ENCODE data around the gene SUZ12.
"Not testable (repeated sequence)": the region's sequence is repeated elsewhere in the genome, so short reads cannot be mapped to it uniquely, and the experiment has no call there.

SUZ12 gene

DNA sequence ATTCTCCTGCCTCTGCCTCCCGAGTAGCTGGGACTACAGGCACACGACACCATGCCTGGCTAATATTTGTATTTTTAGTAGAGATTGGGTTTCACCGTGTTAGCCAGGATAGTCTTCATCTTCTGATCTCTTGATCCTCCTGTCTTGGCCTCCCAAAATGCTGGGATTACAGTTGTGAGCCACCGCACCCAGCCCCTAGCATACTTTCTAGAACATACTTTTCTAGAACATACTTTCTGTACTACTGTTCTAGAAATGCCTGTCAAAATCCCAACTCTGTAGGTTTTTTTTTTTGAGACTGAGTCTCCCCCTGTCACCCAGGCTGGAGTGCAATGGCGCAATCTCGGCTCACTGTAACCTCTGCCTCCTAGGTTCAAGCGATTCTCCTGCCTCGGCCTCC is 27.3 kb downstream of the SUZ12 start:
- not testable (repeated sequence) for H3F3A ChIP-seq (ENCODE audit: insufficient read depth); H2AFZ ChIP-seq (ENCODE audit: low read depth, low read length, severe bottlenecking); H3K9me3 ChIP-seq (ENCODE audit: insufficient read depth, low read length); H3K36me3 ChIP-seq (ENCODE audit: low read length); H3K9me2 ChIP-seq (replicated peaks; ENCODE audit: insufficient read depth, low read length); H3K27ac ChIP-seq (ENCODE audit: low read depth, low read length); H3K4me3 ChIP-seq (ENCODE audit: insufficient read depth, low read length, poor library complexity, severe bottlenecking); H3K4me2 ChIP-seq (ENCODE audit: low read depth, low read length, poor library complexity, severe bottlenecking); H3K9ac ChIP-seq (ENCODE audit: low read length); H4K20me1 ChIP-seq (ENCODE audit: low read depth, low read length); H3K27me3 ChIP-seq (ENCODE audit: low read length)
- H3K79me2 ChIP-seq (ENCODE audit: insufficient read depth, low read length): peaks cover 26% of the 10 kb centered on the region

DNA sequence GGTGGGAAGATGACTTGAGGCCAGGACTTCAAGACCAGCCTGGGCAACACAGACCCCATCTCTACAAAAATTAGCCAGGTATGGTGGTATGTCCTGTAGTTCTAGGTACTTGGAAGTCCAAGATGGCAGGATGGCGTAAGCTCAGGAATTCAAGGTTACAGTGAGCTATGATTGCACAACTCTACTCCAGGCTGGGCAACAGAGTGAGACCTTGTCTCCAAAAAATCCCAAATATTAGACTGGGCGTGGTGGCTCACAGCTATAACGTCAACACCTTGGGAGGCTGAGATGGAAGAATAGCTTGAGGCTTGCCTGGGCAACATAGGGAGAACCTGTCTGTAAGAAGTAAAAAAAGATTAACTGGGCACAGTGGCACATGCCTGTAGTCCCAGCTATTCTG is 30.8 kb downstream of the SUZ12 start:
- H2AFZ ChIP-seq (ENCODE audit: low read depth, low read length, severe bottlenecking): no peak overlapping the region
- 0 out of 2 replicates have a peak, but pooled peaks cover 2% of the 10 kb centered on the region for H4K20me1 ChIP-seq (ENCODE audit: low read depth, low read length)
- no peaks in the 10 kb centered on the region for H3K9me3 ChIP-seq (ENCODE audit: insufficient read depth, low read length)
- H3K27ac ChIP-seq (ENCODE audit: low read depth, low read length): no peak overlapping the region
- H3K4me2 ChIP-seq (ENCODE audit: low read depth, low read length, poor library complexity, severe bottlenecking): no peak overlapping the region
- peaks cover 8% of the 10 kb centered on the region for H3K79me2 ChIP-seq (ENCODE audit: insufficient read depth, low read length)
- TF ChIP-seq, protein P1, sequence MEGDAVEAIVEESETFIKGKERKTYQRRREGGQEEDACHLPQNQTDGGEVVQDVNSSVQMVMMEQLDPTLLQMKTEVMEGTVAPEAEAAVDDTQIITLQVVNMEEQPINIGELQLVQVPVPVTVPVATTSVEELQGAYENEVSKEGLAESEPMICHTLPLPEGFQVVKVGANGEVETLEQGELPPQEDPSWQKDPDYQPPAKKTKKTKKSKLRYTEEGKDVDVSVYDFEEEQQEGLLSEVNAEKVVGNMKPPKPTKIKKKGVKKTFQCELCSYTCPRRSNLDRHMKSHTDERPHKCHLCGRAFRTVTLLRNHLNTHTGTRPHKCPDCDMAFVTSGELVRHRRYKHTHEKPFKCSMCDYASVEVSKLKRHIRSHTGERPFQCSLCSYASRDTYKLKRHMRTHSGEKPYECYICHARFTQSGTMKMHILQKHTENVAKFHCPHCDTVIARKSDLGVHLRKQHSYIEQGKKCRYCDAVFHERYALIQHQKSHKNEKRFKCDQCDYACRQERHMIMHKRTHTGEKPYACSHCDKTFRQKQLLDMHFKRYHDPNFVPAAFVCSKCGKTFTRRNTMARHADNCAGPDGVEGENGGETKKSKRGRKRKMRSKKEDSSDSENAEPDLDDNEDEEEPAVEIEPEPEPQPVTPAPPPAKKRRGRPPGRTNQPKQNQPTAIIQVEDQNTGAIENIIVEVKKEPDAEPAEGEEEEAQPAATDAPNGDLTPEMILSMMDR (IDR thresholded peaks at IDR 0.05; ENCODE audit: insufficient read depth, low read length, poor library complexity, severe bottlenecking): no peak
- no peak for TF ChIP-seq EZH2phosphoT487 (conservative IDR thresholded peaks at IDR 0.05; ENCODE audit: low read length)
- H3F3A ChIP-seq (ENCODE audit: insufficient read depth): 0 out of 2 replicates have a peak, but pooled peaks cover under 1% of the 10 kb centered on the region
- no peaks in the 10 kb centered on the region for H3K9me2 ChIP-seq (replicated peaks; ENCODE audit: insufficient read depth, low read length)
- no peak overlapping the region for H3K9ac ChIP-seq (ENCODE audit: low read length)
- no peak overlapping the region for H3K4me3 ChIP-seq (ENCODE audit: insufficient read depth, low read length, poor library complexity, severe bottlenecking)
- peaks cover 10% of the 10 kb centered on the region; the same call in 1 of the 2 replicates for H3K36me3 ChIP-seq (ENCODE audit: low read length)
- no peaks in the 10 kb centered on the region for H3K27me3 ChIP-seq (ENCODE audit: low read length)

DNA sequence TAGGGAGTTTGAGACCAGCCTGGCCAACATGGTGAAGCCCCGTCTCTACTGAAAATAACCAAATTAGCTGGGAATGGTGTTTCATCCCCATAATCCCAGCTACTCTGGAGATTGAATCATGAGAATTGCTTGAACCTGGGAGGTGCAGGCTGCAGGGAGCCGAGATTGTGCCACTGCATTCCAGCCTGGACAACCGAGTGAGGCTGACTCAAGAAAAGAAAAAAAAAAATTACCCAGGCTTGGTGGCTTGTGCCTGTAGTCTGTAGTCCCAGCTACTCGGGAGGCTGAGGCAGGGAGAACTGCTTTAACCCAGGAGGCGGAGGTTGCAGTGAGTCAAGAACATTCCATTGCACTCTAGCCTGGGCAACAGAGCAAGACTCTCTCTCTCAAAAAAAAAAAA is 33.6 kb downstream of the SUZ12 start:
- peaks cover 10% of the 10 kb centered on the region; the same call in 1 of the 2 replicates for H3K36me3 ChIP-seq (ENCODE audit: low read length)
- not testable (repeated sequence) for H3K9me3 ChIP-seq (ENCODE audit: insufficient read depth, low read length); H3K4me2 ChIP-seq (ENCODE audit: low read depth, low read length, poor library complexity, severe bottlenecking); H3K27me3 ChIP-seq (ENCODE audit: low read length); H2AFZ ChIP-seq (ENCODE audit: low read depth, low read length, severe bottlenecking); H4K20me1 ChIP-seq (ENCODE audit: low read depth, low read length); H3K27ac ChIP-seq (ENCODE audit: low read depth, low read length); H3K9me2 ChIP-seq (replicated peaks; ENCODE audit: insufficient read depth, low read length); H3K4me3 ChIP-seq (ENCODE audit: insufficient read depth, low read length, poor library complexity, severe bottlenecking); H3K79me2 ChIP-seq (ENCODE audit: insufficient read depth, low read length); H3F3A ChIP-seq (ENCODE audit: insufficient read depth); H3K9ac ChIP-seq (ENCODE audit: low read length)

DNA sequence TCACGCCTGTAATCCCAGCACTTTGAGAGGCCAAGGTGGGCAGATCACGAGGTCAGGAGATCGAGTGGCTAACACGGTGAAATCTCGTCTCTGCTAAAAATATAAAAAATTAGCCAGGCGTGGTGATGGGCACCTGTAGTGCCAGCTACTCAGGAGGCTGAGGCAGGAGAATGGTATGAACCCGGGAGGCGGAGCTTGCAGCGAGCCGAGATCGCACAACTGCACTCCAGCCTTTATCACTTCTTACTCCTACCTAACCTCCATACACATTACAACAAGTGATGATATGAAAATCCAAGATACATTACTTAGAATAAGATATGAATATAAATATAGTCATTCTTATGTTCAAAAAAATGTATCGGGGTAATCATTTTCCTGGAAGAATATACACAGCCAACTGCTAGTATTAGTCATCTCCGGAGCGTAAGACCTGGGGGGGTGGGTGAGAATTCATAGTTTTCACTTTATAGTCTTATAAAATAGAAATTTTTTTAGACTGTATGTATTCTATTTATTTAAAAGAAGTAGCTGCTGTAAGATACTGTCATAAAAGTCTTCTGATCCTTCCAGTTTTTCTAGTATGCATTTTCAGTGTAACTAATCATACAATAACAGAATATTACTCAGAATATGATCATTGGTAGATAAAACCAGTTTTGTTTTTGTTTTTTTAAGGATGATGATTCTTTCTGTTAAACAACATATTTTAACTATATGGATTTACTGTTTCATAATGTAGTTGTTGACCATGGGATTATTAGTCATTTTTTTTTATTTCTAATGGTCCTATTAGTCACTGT is 37.7 kb downstream of the SUZ12 start:
- H3K4me3 ChIP-seq (ENCODE audit: insufficient read depth, low read length, poor library complexity, severe bottlenecking); H3K27me3 ChIP-seq (ENCODE audit: low read length); H3K9me2 ChIP-seq (replicated peaks; ENCODE audit: insufficient read depth, low read length); H3K4me2 ChIP-seq (ENCODE audit: low read depth, low read length, poor library complexity, severe bottlenecking); H3K36me3 ChIP-seq (ENCODE audit: low read length); H3K79me2 ChIP-seq (ENCODE audit: insufficient read depth, low read length); H3K27ac ChIP-seq (ENCODE audit: low read depth, low read length); H2AFZ ChIP-seq (ENCODE audit: low read depth, low read length, severe bottlenecking); H3K9ac ChIP-seq (ENCODE audit: low read length); H3F3A ChIP-seq (ENCODE audit: insufficient read depth); H4K20me1 ChIP-seq (ENCODE audit: low read depth, low read length); H3K9me3 ChIP-seq (ENCODE audit: insufficient read depth, low read length): not testable (repeated sequence)

DNA sequence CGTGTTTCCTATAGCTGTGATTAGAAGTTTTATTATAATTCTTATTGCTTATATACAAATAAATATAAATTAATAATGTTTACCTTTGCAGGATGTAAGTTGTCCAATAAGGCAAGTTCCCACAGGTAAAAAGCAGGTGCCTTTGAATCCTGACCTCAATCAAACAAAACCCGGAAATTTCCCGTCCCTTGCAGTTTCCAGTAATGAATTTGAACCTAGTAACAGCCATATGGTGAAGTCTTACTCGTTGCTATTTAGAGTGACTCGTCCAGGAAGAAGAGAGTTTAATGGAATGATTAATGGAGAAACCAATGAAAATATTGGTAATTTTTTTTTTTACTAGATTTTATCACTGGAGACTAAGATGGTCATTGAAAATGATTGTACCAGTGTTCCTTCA is 38.6 kb downstream of the SUZ12 start:
- not testable (repeated sequence) for H3K4me3 ChIP-seq (ENCODE audit: insufficient read depth, low read length, poor library complexity, severe bottlenecking); H3K4me2 ChIP-seq (ENCODE audit: low read depth, low read length, poor library complexity, severe bottlenecking); H3F3A ChIP-seq (ENCODE audit: insufficient read depth); H2AFZ ChIP-seq (ENCODE audit: low read depth, low read length, severe bottlenecking); H3K9ac ChIP-seq (ENCODE audit: low read length); H3K9me2 ChIP-seq (replicated peaks; ENCODE audit: insufficient read depth, low read length); H3K36me3 ChIP-seq (ENCODE audit: low read length); H3K27me3 ChIP-seq (ENCODE audit: low read length); H4K20me1 ChIP-seq (ENCODE audit: low read depth, low read length); H3K9me3 ChIP-seq (ENCODE audit: insufficient read depth, low read length); H3K79me2 ChIP-seq (ENCODE audit: insufficient read depth, low read length); H3K27ac ChIP-seq (ENCODE audit: low read depth, low read length)

DNA sequence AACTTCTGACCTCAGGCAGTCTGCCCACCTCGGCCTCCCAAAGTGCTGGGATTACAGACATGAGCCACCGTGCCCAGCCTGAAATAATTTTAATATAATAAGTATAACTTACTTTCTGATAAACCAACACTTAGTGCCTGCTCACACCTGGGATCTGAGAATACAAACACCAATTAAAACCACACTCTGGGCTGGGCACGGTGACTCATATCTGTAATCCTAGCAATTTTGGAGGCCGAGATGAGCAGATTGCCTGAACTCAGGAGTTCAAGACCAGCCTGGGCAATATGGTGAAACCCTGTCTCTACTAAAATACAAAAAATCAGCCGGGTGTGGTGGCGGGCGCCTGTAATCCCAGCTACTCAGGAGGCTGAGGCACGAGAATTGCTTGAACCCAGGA is 55.0 kb downstream of the SUZ12 start:
- not testable (repeated sequence) for H3K4me3 ChIP-seq (ENCODE audit: insufficient read depth, low read length, poor library complexity, severe bottlenecking); H3K9me2 ChIP-seq (replicated peaks; ENCODE audit: insufficient read depth, low read length); H3K4me2 ChIP-seq (ENCODE audit: low read depth, low read length, poor library complexity, severe bottlenecking); H3F3A ChIP-seq (ENCODE audit: insufficient read depth); H3K79me2 ChIP-seq (ENCODE audit: insufficient read depth, low read length); H3K27me3 ChIP-seq (ENCODE audit: low read length); H3K27ac ChIP-seq (ENCODE audit: low read depth, low read length); H4K20me1 ChIP-seq (ENCODE audit: low read depth, low read length); H3K9me3 ChIP-seq (ENCODE audit: insufficient read depth, low read length); H2AFZ ChIP-seq (ENCODE audit: low read depth, low read length, severe bottlenecking); H3K9ac ChIP-seq (ENCODE audit: low read length)
- H3K36me3 ChIP-seq (ENCODE audit: low read length): peaks cover 61% of the 10 kb centered on the region

Data from SU-DHL-6 (cell line).